ENCODE results near the gene GPR119. TPM values are rescaled to one million over a fixed set of nuclear protein-coding genes. Genes with fewer than 3 reads are reported as not detected.

GPR119 gene
- total and polyA plus RNA-seq, 2 of the 4 experiments (the other 2 are of a cell fraction), result not detected

- TF ChIP-seq MAZ (IDR thresholded peaks at IDR 0.05; ENCODE audit: borderline replicate concordance, low read depth, low read length), result no peak
Measured at GRCh38 chrX:130402208-130402684, 16.8 kb upstream of the GPR119 start (continued).

GRCh38 chrX:130401415-130402207, 16.1 kb upstream of the GPR119 start, which contains the start of gene RBMX2:
Gene RBMX2 (plus strand): TSS chrX:130401987. CDS start chrX:130402033, 46 bp downstream.
- Histone ChIP-seq H4K20me1 (ENCODE audit: insufficient read depth, low read length) (no peaks in the 10 kb centered on the region), H2BK20ac (ENCODE audit: low read depth, low read length) (no peak within 1 kb of the TSS), H4K5ac (ENCODE audit: low read depth, low read length) (peak within 1 kb of the TSS; percentile 95), H2AK9ac (replicated peaks; ENCODE audit: low read depth, low read length, poor library complexity) (peak within 1 kb of the TSS; percentile 69), H2BK5ac (ENCODE audit: low read depth, low read length, poor library complexity, severe bottlenecking) (peak within 1 kb of the TSS; percentile 58), H3K9me3 (ENCODE audit: control insufficient read depth, insufficient read depth, low read length) (no peaks in the 10 kb centered on the region), H3K4ac (ENCODE audit: low read depth, low read length) (peak within 1 kb of the TSS; percentile 77), H4K91ac (ENCODE audit: insufficient read depth, low read depth, low read length) (peak within 1 kb of the TSS; percentile 50; the same call in 1 of the 2 replicates), H3K4me3 (ENCODE audit: insufficient read depth, low read depth, low read length) (peak within 1 kb of the TSS; percentile 87), H4K8ac (ENCODE audit: low read depth in 2 of 2, low read length in 2 of 2) (peak within 1 kb of the TSS; percentile 71 to 95), H3K18ac (ENCODE audit: low read depth, low read length) (peak within 1 kb of the TSS; percentile 75), H2BK120ac (ENCODE audit: low read depth, low read length) (no peak within 1 kb of the TSS), H3K27ac (ENCODE audit: insufficient read depth, low read length) (peak within 1 kb of the TSS; percentile 83), H3K4me1 (ENCODE audit: control insufficient read depth, insufficient read depth, low read length) (no peaks in the 10 kb centered on the region), H3K4me2 (ENCODE audit: low read depth, low read length) (peak within 1 kb of the TSS; percentile 88), H3K56ac (ENCODE audit: extremely low read depth, insufficient read depth, low read length) (peak within 1 kb of the TSS; percentile 83; the same call in 1 of the 2 replicates), H3K23ac (ENCODE audit: low read depth, low read length) (peak within 1 kb of the TSS; percentile 83), H3K27me3 (ENCODE audit: control insufficient read depth, insufficient read depth, low read length) (no peaks in the 10 kb centered on the region; the same call in 1 of the 2 replicates), H2AFZ (replicated peaks; ENCODE audit: low read length, poor library complexity) (peak within 1 kb of the TSS; percentile 87), H3K79me1 (ENCODE audit: low read depth in 1 of 2, low read length in 2 of 2) (peaks cover 3 to 10% of the 10 kb centered on the region in 2 experiments; a peak in 2 of 4 replicates), H2BK15ac (ENCODE audit: low read depth, low read length) (no peak within 1 kb of the TSS), H3K9ac (ENCODE audit: low read depth, low read length) (peak within 1 kb of the TSS; percentile 93), H3K14ac (replicated peaks; ENCODE audit: low read depth, low read length) (peak within 1 kb of the TSS; percentile 95), H3K36me3 (ENCODE audit: control insufficient read depth, insufficient read depth, low read length) (peaks cover 8% of the 10 kb centered on the region; the same call in 1 of the 2 replicates), H3K9me1 (ENCODE audit: insufficient read depth, low read length) (no peaks in the 10 kb centered on the region), H2AK5ac (ENCODE audit: low read depth, low read length) (no peak within 1 kb of the TSS; the same call in 1 of the 2 replicates)
- in situ Hi-C loops (cut with MboI; ENCODE audit: low sequenced_read_pairs), result no loop called here
- intact Hi-C loops (cut with micrococcal nuclease), result no loop called here
- TF ChIP-seq BHLHE40 (IDR thresholded peaks at IDR 0.05; ENCODE audit: low read depth, low read length), result no peak
- TF ChIP-seq, protein P1, sequence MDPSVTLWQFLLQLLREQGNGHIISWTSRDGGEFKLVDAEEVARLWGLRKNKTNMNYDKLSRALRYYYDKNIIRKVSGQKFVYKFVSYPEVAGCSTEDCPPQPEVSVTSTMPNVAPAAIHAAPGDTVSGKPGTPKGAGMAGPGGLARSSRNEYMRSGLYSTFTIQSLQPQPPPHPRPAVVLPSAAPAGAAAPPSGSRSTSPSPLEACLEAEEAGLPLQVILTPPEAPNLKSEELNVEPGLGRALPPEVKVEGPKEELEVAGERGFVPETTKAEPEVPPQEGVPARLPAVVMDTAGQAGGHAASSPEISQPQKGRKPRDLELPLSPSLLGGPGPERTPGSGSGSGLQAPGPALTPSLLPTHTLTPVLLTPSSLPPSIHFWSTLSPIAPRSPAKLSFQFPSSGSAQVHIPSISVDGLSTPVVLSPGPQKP (IDR thresholded peaks at IDR 0.05; ENCODE audit: borderline replicate concordance, low read depth, low read length), result no peak
- TF ChIP-seq RFX5 (IDR thresholded peaks at IDR 0.05; ENCODE audit: low read depth, low read length), result no peak
- WGBS, 2 experiments (ENCODE audit: extremely low coverage in 2 of 2, insufficient read length in 1 of 2), result 26% methylated on average over 21 of the region's 47 CpGs; no CpG with 5 or more reads in 1 of the 2 experiments
- dilution Hi-C loops (cut with HindIII; ENCODE audit: low sequenced_read_pairs, unreplicated experiment), result no loop called here
- ChIA-PET CTCF (interaction anchor here (1.4 kb wide), 1 partner anchor 515 kb away, joined by 4 read pairs; no protein-coding TSS in a partner anchor), POLR2A (ENCODE audit: unreplicated experiment) (interaction anchor here (0.5 kb wide), 1 partner anchor 223 kb away, joined by 5 read pairs; no protein-coding TSS in a partner anchor)
- ATAC-seq (ENCODE audit: low read depth) (peak; percentile 97), DNase-seq (peak; percentile 61)
- no TSS peak for BruUV-seq (replicated peaks)

Data from IMR-90 (cell line).